Astrocyte (in vitro differentiated cells and primary cell): ENCODE data around the gene METAP1. TPM values are rescaled to one million over a fixed set of nuclear protein-coding genes. Genes with fewer than 3 reads are reported as not detected.

Experiments used
- DNase-seq: peaks from one replicate; pipeline ENCODE4 v3.0.0-alpha.2; 2010; ENCODE audit warnings: low read depth
- FAIRE-seq: peaks from 2 replicates; lab custom pipeline; 2011; peaks lifted over from hg19 to GRCh38; lab: Jason Lieb, UNC
- H2AFZ ChIP-seq: 2 replicates; pipeline ENCODE4 v1.6.0; 2012; ENCODE audit warnings: low read depth, low read length, inconsistent platforms
- H3K27ac ChIP-seq: 2 replicates; pipeline ENCODE4 v1.5.1; 2011; ENCODE audit warnings: low read depth, low read length, inconsistent platforms
- H3K27me3 ChIP-seq: 2 replicates; pipeline ENCODE4 v1.6.0; 2011; ENCODE audit warnings: low read length, inconsistent platforms; ENCODE audit not compliant: insufficient read depth
- H3K36me3 ChIP-seq: 2 replicates; pipeline ENCODE4 v1.5.1; 2011; ENCODE audit warnings: low read length, inconsistent platforms; ENCODE audit not compliant: insufficient read depth
- H3K4me1 ChIP-seq: 2 replicates; pipeline ENCODE4 v1.5.1; 2011; ENCODE audit warnings: low read length, inconsistent platforms; ENCODE audit not compliant: insufficient read depth
- H3K4me2 ChIP-seq: 2 replicates; pipeline ENCODE4 v1.6.0; 2012; ENCODE audit warnings: low read length, inconsistent platforms
- H3K4me3 ChIP-seq: 2 replicates; pipeline ENCODE4 v1.5.1; 2011; ENCODE audit warnings: low read depth, mild to moderate bottlenecking, low read length, inconsistent platforms; ENCODE audit not compliant: insufficient read depth
- H3K79me2 ChIP-seq: 2 replicates; pipeline ENCODE4 v1.6.0; 2012; ENCODE audit warnings: mild to moderate bottlenecking, low read length, inconsistent platforms; ENCODE audit not compliant: insufficient read depth
- H3K9ac ChIP-seq: 2 replicates; pipeline ENCODE4 v1.6.0; 2012; ENCODE audit warnings: mild to moderate bottlenecking, low read length, inconsistent platforms
- H3K9me3 ChIP-seq: 2 replicates; pipeline ENCODE4 v1.5.1; 2012; ENCODE audit warnings: low read depth, mild to moderate bottlenecking, low read length, inconsistent platforms; ENCODE audit not compliant: insufficient read depth
- H4K20me1 ChIP-seq: 2 replicates; pipeline ENCODE4 v1.6.0; 2012; ENCODE audit warnings: low read length, inconsistent platforms; ENCODE audit not compliant: insufficient read depth
- H3K27ac Mint-ChIP-seq: one replicate; pipeline ENCODE4 v1.8.0; 2021; ENCODE audit warnings: mild to moderate bottlenecking, mixed read lengths; ENCODE audit not compliant: unreplicated experiment
- H3K27me3 Mint-ChIP-seq: one replicate; pipeline ENCODE4 v1.8.0; 2021; ENCODE audit warnings: low read depth, mixed read lengths; ENCODE audit not compliant: unreplicated experiment
- H3K36me3 Mint-ChIP-seq: one replicate; pipeline ENCODE4 v1.8.0; 2021; ENCODE audit warnings: low read depth, mixed read lengths; ENCODE audit not compliant: unreplicated experiment
- H3K4me1 Mint-ChIP-seq: one replicate; pipeline ENCODE4 v1.8.0; 2021; ENCODE audit warnings: low read depth, mixed read lengths; ENCODE audit not compliant: unreplicated experiment
- H3K4me3 Mint-ChIP-seq: one replicate; pipeline ENCODE4 v1.8.0; 2021; ENCODE audit warnings: mild to moderate bottlenecking, moderate library complexity, mixed read lengths; ENCODE audit not compliant: unreplicated experiment
- H3K9me3 Mint-ChIP-seq: one replicate; pipeline ENCODE4 v1.8.0; 2021; ENCODE audit warnings: mild to moderate bottlenecking, mixed read lengths; ENCODE audit not compliant: unreplicated experiment
- EZH2 ChIP-seq: IDR thresholded peaks from 2 replicates; pipeline ENCODE4 v1.6.1; 2012; ENCODE audit warnings: mild to moderate bottlenecking, low read length, inconsistent platforms; ENCODE audit not compliant: insufficient read depth
- total RNA-seq: library from RNA; stranded (reverse); gene quantifications from 2 replicates; pipeline ENCODE4 v1.2.1, GENCODE V29; 2021
- TF ChIP-seq, protein P1 (sequence below): IDR thresholded peaks from 2 replicates; pipeline ENCODE4 v1.5.1; 2011; ENCODE audit warnings: low read depth, mild to moderate bottlenecking, inconsistent platforms, low read length, moderate library complexity; ENCODE audit not compliant: insufficient read depth

Gene METAP1
- total RNA-seq, 1 donor from 2014 or later, result 60.9 TPM

DNA sequence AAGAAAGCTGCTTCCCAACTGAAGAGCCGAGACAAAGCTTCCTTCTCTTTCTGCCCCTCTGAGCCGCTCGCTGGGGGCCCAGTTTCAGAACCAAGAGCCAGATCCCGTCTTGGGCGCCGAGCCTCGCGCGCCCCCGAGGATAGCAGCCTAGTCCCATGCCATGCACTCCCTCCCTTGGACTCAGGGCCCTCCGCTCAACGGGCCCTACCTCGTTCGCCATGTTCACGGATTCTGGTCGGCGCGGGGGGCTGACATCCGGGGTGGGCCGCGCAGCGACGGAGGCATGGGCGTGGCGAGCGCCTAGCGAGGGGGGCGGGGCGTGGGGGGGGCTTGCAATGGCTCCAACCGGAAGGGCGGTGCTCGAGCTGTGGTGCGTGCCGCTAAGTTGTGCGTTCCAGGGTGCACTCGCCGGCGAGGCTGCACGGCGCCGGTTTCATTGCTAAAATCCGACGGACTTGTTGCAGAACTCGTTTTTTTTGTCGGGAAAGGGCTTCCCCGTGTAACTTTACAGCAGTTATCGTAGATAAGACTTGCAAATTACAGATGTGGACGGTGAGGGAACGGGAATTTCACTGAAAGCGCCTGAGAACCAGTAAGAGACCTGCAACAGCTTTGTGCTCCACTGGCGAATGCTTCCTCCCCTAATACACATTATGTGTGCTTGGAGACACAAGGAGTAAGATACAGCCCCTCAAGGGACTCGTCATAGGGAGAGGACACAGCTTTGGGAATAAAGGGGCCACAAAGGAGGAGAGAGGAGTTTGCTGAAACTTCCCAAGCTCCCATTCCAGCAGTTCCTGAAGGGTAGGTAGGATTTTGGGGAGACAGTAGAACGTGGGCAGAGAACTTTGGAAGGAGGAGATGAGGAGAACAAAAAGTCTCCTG, 93.2 kb downstream of the METAP1 start, which contains the start of gene ADH5:
Gene ADH5 (minus strand): TSS at position 308 of the 885 bp plus-strand sequence. CDS start 88 bp downstream, at position 220.
- Histone ChIP-seq H3K27ac (peak within 1 kb of the TSS; percentile 87), H3K4me3 (peak within 1 kb of the TSS; percentile 100), H3K9me3 (no peaks in the 10 kb centered on the region), H3K27me3 (no peaks in the 10 kb centered on the region), H3K79me2 (peaks cover 60% of the 10 kb centered on the region), H4K20me1 (peaks cover 14% of the 10 kb centered on the region), H3K4me2 (peak within 1 kb of the TSS; percentile 100), H3K4me1 (peaks cover 18% of the 10 kb centered on the region), H3K9ac (peak within 1 kb of the TSS; percentile 96), H3K36me3 (peaks cover 12% of the 10 kb centered on the region), H2AFZ (peak within 1 kb of the TSS; percentile 83)
- FAIRE-seq, result no peak
- no peaks in the 10 kb centered on the region for H3K9me3 Mint-ChIP-seq
- peak within 1 kb of the TSS; percentile 99 for H3K27ac Mint-ChIP-seq
- TF ChIP-seq EZH2, result no peak
- TF ChIP-seq, protein P1, sequence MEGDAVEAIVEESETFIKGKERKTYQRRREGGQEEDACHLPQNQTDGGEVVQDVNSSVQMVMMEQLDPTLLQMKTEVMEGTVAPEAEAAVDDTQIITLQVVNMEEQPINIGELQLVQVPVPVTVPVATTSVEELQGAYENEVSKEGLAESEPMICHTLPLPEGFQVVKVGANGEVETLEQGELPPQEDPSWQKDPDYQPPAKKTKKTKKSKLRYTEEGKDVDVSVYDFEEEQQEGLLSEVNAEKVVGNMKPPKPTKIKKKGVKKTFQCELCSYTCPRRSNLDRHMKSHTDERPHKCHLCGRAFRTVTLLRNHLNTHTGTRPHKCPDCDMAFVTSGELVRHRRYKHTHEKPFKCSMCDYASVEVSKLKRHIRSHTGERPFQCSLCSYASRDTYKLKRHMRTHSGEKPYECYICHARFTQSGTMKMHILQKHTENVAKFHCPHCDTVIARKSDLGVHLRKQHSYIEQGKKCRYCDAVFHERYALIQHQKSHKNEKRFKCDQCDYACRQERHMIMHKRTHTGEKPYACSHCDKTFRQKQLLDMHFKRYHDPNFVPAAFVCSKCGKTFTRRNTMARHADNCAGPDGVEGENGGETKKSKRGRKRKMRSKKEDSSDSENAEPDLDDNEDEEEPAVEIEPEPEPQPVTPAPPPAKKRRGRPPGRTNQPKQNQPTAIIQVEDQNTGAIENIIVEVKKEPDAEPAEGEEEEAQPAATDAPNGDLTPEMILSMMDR, result no peak
- peak within 1 kb of the TSS; percentile 100 for H3K4me3 Mint-ChIP-seq
- no peaks in the 10 kb centered on the region for H3K27me3 Mint-ChIP-seq
- peaks cover 7% of the 10 kb centered on the region for H3K36me3 Mint-ChIP-seq
- peaks cover 25% of the 10 kb centered on the region for H3K4me1 Mint-ChIP-seq
- DNase-seq, result peak; percentile 71

DNA sequence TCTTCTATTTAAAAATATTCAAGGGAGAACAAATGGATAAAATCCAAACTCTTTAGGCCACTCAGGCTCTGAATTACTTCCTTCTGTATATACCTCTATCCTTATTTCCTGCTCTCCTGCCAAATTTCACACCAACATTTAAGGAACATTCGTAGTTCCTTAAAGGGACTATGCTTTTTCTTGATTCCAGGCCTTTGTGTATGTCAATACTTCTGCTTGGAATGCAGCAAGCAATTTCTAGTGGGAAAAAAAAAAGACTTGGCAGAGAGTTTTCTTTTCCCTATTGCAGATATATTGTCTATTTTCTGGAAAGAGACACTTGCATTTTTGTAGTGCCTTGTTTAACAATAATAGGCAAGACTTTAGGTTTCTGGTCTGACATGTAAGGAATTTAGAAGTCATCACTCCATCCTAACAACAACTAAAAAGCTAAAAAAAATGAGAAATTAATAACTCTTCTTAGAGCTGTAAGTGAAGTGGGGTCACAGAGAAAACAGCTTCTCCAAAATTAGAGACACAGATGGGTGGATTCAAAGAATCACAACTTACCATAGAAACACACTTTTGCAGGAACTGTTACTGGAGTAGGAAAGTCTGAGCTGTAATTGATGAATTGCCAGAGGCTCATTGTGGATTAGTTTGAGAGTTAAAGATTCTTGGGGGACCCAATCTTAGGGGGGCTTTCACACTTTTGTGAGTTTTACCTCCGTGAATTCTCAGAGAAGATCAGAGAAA, 95.1 kb downstream of the METAP1 start:
- Histone ChIP-seq H3K4me2 (peak overlapping the region; percentile 100), H3K9me3 (no peaks in the 10 kb centered on the region), H2AFZ (no peak overlapping the region), H3K4me3 (peak overlapping the region; percentile 100), H4K20me1 (peaks cover 3% of the 10 kb centered on the region), H3K27ac (no peak overlapping the region), H3K4me1 (peaks cover 18% of the 10 kb centered on the region), H3K79me2 (peaks cover 43% of the 10 kb centered on the region), H3K27me3 (no peaks in the 10 kb centered on the region), H3K9ac (peak overlapping the region; percentile 25), H3K36me3 (no peaks in the 10 kb centered on the region)
- Mint-ChIP-seq H3K27me3 (no peaks in the 10 kb centered on the region), H3K27ac (peak overlapping the region; percentile 16), H3K4me3 (peak overlapping the region; percentile 77), H3K9me3 (no peaks in the 10 kb centered on the region), H3K36me3 (peaks cover 2% of the 10 kb centered on the region), H3K4me1 (peaks cover 20% of the 10 kb centered on the region)
- FAIRE-seq (no peak), DNase-seq (peak; percentile 26)
- TF ChIP-seq EZH2, result no peak
- TF ChIP-seq, protein P1, result no peak
